Measurements from ENCODE around the gene ZCRB1. TPM values are rescaled to one million over a fixed set of nuclear protein-coding genes. Genes with fewer than 3 reads are reported as not detected.
A peak's percentile ranks its signal among the peaks of the same experiment; 100 is the strongest.
"Not testable (repeated sequence)": the region's sequence is repeated elsewhere in the genome, so short reads cannot be mapped to it uniquely, and the experiment has no call there.

Gene ZCRB1
- total RNA-seq, 4 donors from 2014 or later, result 36.3 to 71.0 (median 42.4) TPM

- Histone ChIP-seq H3K36me3 (peaks cover 7 to 12% (median 11%) of the 10 kb centered on the region in 4 donors), H3K27me3 (no peaks in the 10 kb centered on the region), H3K4me1 (no peaks in the 10 kb centered on the region), H3K9me3 (no peaks in the 10 kb centered on the region), H3K4me3 (no peak overlapping the region), H3K27ac (replicated peaks in 1 of 4) (no peak overlapping the region)
- intact Hi-C loops (cut with DNase I), result no loop called here
- no peak for DNase-seq (ENCODE audit: extremely low spot score)
- 68% methylated on average over 2 of the region's 2 CpGs for WGBS
- TF ChIP-seq POLR2AphosphoS5 (IDR thresholded peaks at IDR 0.05) (no peak), EP300 (IDR thresholded peaks at IDR 0.05) (no peak), POLR2A (IDR thresholded peaks at IDR 0.05; ENCODE audit: low read depth) (no peak), CTCF (IDR thresholded peaks at IDR 0.05) (no peak)
Measured at GRCh38 chr12:42342028-42342427, 16.1 kb upstream of the ZCRB1 start.

GRCh38 chr12:42338280-42338679 lies 12.4 kb upstream of the ZCRB1 start:
- Histone ChIP-seq H3K4me3 (no peak overlapping the region), H3K36me3 (peaks cover 8 to 24% (median 20%) of the 10 kb centered on the region in 4 donors), H3K4me1 (no peaks in the 10 kb centered on the region), H3K27ac (replicated peaks in 1 of 4) (no peak overlapping the region), H3K9me3 (no peaks in the 10 kb centered on the region), H3K27me3 (no peaks in the 10 kb centered on the region)
- intact Hi-C loops (cut with DNase I), result no loop called here
- TF ChIP-seq EP300 (IDR thresholded peaks at IDR 0.05), result no peak
- no peak for TF ChIP-seq POLR2A (IDR thresholded peaks at IDR 0.05; ENCODE audit: low read depth)
- TF ChIP-seq POLR2AphosphoS5 (IDR thresholded peaks at IDR 0.05), result no peak
- no peak for TF ChIP-seq CTCF (IDR thresholded peaks at IDR 0.05)
- DNase-seq (ENCODE audit: extremely low spot score), result no peak
- WGBS, result 93% methylated on average over 2 of the region's 2 CpGs

- intact Hi-C loops (cut with DNase I), result no loop called here
- peaks cover 0 to 9% (median 3%) of the 10 kb centered on the region in 4 donors for H3K4me1 ChIP-seq
- no peaks in the 10 kb centered on the region for H3K27me3 ChIP-seq
- no peak for TF ChIP-seq CTCF (IDR thresholded peaks at IDR 0.05)
- no peaks in the 10 kb centered on the region for H3K9me3 ChIP-seq
- DNase-seq (ENCODE audit: extremely low spot score), result no peak
- H3K27ac ChIP-seq (replicated peaks in 1 of 4), result no peak overlapping the region
- peaks cover 8 to 24% (median 20%) of the 10 kb centered on the region in 4 donors for H3K36me3 ChIP-seq
- no peak overlapping the region for H3K4me3 ChIP-seq
- WGBS, result 38% methylated on average over 1 of the region's 1 CpG
Measured at GRCh38 chr12:42336286-42336685, 10.4 kb upstream of the ZCRB1 start.

- TF ChIP-seq POLR2AphosphoS5 (IDR thresholded peaks at IDR 0.05), result no peak
- no peak for TF ChIP-seq EP300 (IDR thresholded peaks at IDR 0.05)
- TF ChIP-seq CTCF (IDR thresholded peaks at IDR 0.05), result peak; percentile 56 to 66 (median 62)
Measured at GRCh38 chr12:42332301-42333285, 6.7 kb upstream of the ZCRB1 start.

GRCh38 chr12:42330097-42330496 lies 4.2 kb upstream of the ZCRB1 start:
- H3K27ac ChIP-seq (replicated peaks in 1 of 4); H3K4me3 ChIP-seq; H3K36me3 ChIP-seq; DNase-seq (ENCODE audit: extremely low spot score); H3K27me3 ChIP-seq; intact Hi-C loops (cut with DNase I); H3K9me3 ChIP-seq: not testable (repeated sequence)
- H3K4me1 ChIP-seq, result peaks cover 17 to 48% (median 37%) of the 10 kb centered on the region in 4 donors
- WGBS, result 85% methylated on average over 11 of the region's 11 CpGs

More at GRCh38 chr12:42332301-42333285, 6.7 kb upstream of the ZCRB1 start:
- intact Hi-C loops (cut with DNase I), result loop anchor here (2.0 kb wide), 1 partner anchor 202 kb away; no protein-coding TSS in a partner anchor
- H3K4me3 ChIP-seq, result no peak overlapping the region
- no peak for DNase-seq (ENCODE audit: extremely low spot score)
- peaks cover 4 to 33% (median 22%) of the 10 kb centered on the region in 4 donors for H3K4me1 ChIP-seq
- H3K27me3 ChIP-seq, result no peaks in the 10 kb centered on the region
- no peaks in the 10 kb centered on the region for H3K9me3 ChIP-seq
- no peak overlapping the region for H3K27ac ChIP-seq (replicated peaks in 1 of 4)
- H3K36me3 ChIP-seq, result peaks cover 7 to 17% (median 14%) of the 10 kb centered on the region in 4 donors
- 28% methylated on average over 4 of the region's 4 CpGs for WGBS

Data from esophagus muscularis mucosa (tissue), 4 donors.